ENCODE measurements around the gene SMYD3.

The SMYD3 gene

GRCh38 chr1:246200738-246201137 is 306.3 kb downstream of the SMYD3 start:
- DNase-seq, result no peak

- DNase-seq, result no peak
Observed at GRCh38 chr1:246200225-246200624, 306.9 kb downstream of the SMYD3 start.

GRCh38 chr1:246199086-246199645 is 307.9 kb downstream of the SMYD3 start:
- DNase-seq, result no peak

GRCh38 chr1:246198115-246198816 is 308.8 kb downstream of the SMYD3 start:
- DNase-seq, result no peak

GRCh38 chr1:246197076-246197475 is 310.0 kb downstream of the SMYD3 start:
- DNase-seq, result no peak

- DNase-seq, result no peak
Observed at GRCh38 chr1:246195296-246195695, 311.8 kb downstream of the SMYD3 start.

- DNase-seq, result no peak
Observed at GRCh38 chr1:246193537-246193936, 313.5 kb downstream of the SMYD3 start.

GRCh38 chr1:246189126-246189525 is 318.0 kb downstream of the SMYD3 start:
- no peak for DNase-seq

GRCh38 chr1:246187834-246188372 is 319.2 kb downstream of the SMYD3 start:
- DNase-seq, result no peak

GRCh38 chr1:246184503-246184902 is 322.6 kb downstream of the SMYD3 start:
- DNase-seq, result no peak

- no peak for DNase-seq
Observed at GRCh38 chr1:246182149-246182851, 324.8 kb downstream of the SMYD3 start.

GRCh38 chr1:246181241-246181640 is 325.8 kb downstream of the SMYD3 start:
- no peak for DNase-seq

GRCh38 chr1:246179401-246179800 is 327.7 kb downstream of the SMYD3 start:
- DNase-seq, result no peak

GRCh38 chr1:246178717-246179311 is 328.3 kb downstream of the SMYD3 start:
- no peak for DNase-seq

- DNase-seq, result peak; percentile 65
Observed at GRCh38 chr1:246176126-246177024, 330.7 kb downstream of the SMYD3 start.

- no peak for DNase-seq
Observed at GRCh38 chr1:246170574-246171261, 336.4 kb downstream of the SMYD3 start.

GRCh38 chr1:246169486-246169885 is 337.6 kb downstream of the SMYD3 start:
- no peak for DNase-seq

- no peak for DNase-seq
Observed at GRCh38 chr1:246169019-246169418, 338.1 kb downstream of the SMYD3 start.

GRCh38 chr1:246166841-246167240 is 340.2 kb downstream of the SMYD3 start:
- no peak for DNase-seq

GRCh38 chr1:246165826-246166709 is 341.0 kb downstream of the SMYD3 start:
- peak; percentile 75 for DNase-seq

- DNase-seq, result no peak
Observed at GRCh38 chr1:246164764-246165163, 342.3 kb downstream of the SMYD3 start.

All from islet precursor cell (in vitro differentiated cells).